HG03097 (cell line): ENCODE results near the gene MAB21L1.

ENCODE experiments used
- ATAC-seq: cut with Tn5 transposase; IDR thresholded peaks from one replicate; pipeline ENCODE4 v1.9.1; 2021; ENCODE audit not compliant: unreplicated experiment, low FRiP score

The MAB21L1 gene

GRCh38 chr13:35475960-35476943 is at the start of gene MAB21L1:
Gene MAB21L1, minus strand, starts transcription at chr13:35476689. Its CDS starts 551 bp downstream, at chr13:35476138.
- no peak for ATAC-seq

- no peak for ATAC-seq
These were observed 47.7 kb upstream of the MAB21L1 start for GRCh38 chr13:35524171-35524570.

GRCh38 chr13:35518337-35518946 is 42.0 kb upstream of the MAB21L1 start:
- ATAC-seq, result no peak

- ATAC-seq, result no peak
These were observed 38.5 kb upstream of the MAB21L1 start for GRCh38 chr13:35514801-35515502.

GRCh38 chr13:35514061-35514477 is 37.6 kb upstream of the MAB21L1 start:
- ATAC-seq, result no peak

- no peak for ATAC-seq
These were observed 35.9 kb upstream of the MAB21L1 start for GRCh38 chr13:35512271-35512920.

- ATAC-seq, result no peak
These were observed 26.0 kb upstream of the MAB21L1 start for GRCh38 chr13:35502456-35502855.

- no peak for ATAC-seq
These were observed 25.3 kb upstream of the MAB21L1 start for GRCh38 chr13:35501661-35502235.

GRCh38 chr13:35500144-35500543 is 23.7 kb upstream of the MAB21L1 start:
- no peak for ATAC-seq

- ATAC-seq, result no peak
These were observed 23.2 kb upstream of the MAB21L1 start for GRCh38 chr13:35499676-35500075.

GRCh38 chr13:35499196-35499662 is 22.7 kb upstream of the MAB21L1 start:
- ATAC-seq, result no peak

GRCh38 chr13:35498231-35498630 is 21.7 kb upstream of the MAB21L1 start:
- no peak for ATAC-seq

- ATAC-seq, result no peak
These were observed 20.4 kb upstream of the MAB21L1 start for GRCh38 chr13:35496761-35497386.

GRCh38 chr13:35496006-35496405 is 19.5 kb upstream of the MAB21L1 start:
- ATAC-seq, result no peak

GRCh38 chr13:35489050-35489449 is 12.6 kb upstream of the MAB21L1 start:
- ATAC-seq, result no peak

GRCh38 chr13:35485424-35485823 is 8.9 kb upstream of the MAB21L1 start:
- no peak for ATAC-seq

- ATAC-seq, result no peak
These were observed 7.9 kb upstream of the MAB21L1 start for GRCh38 chr13:35484384-35484783.

- no peak for ATAC-seq
These were observed 7.3 kb upstream of the MAB21L1 start for GRCh38 chr13:35483761-35484160.

GRCh38 chr13:35482527-35482926 is 6.0 kb upstream of the MAB21L1 start:
- ATAC-seq, result no peak

- no peak for ATAC-seq
These were observed 5.3 kb upstream of the MAB21L1 start for GRCh38 chr13:35481777-35482176.
